ENCODE measurements around the gene NHERF2.

DNA sequence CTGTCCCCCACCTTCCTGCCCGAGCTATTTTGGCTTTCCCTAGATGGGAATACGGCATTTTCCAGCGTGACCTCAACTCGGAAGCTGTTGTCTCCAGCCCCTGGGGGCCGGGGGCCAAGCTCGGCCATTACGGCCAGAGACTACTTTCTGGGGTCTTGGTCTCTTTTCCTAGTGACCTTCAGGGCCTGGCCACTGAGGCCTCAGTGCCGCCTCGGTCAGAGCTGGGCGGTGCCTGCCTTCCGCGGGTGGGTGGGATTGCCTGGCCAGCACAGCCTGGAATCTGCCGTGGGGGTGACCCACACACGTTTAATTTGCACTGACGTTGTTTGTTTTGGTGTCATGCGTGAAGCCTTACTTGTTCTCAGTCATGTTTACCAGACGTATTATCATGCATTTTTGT is 50.3 kb downstream of the NHERF2 start:
- TF ChIP-seq, protein P1, sequence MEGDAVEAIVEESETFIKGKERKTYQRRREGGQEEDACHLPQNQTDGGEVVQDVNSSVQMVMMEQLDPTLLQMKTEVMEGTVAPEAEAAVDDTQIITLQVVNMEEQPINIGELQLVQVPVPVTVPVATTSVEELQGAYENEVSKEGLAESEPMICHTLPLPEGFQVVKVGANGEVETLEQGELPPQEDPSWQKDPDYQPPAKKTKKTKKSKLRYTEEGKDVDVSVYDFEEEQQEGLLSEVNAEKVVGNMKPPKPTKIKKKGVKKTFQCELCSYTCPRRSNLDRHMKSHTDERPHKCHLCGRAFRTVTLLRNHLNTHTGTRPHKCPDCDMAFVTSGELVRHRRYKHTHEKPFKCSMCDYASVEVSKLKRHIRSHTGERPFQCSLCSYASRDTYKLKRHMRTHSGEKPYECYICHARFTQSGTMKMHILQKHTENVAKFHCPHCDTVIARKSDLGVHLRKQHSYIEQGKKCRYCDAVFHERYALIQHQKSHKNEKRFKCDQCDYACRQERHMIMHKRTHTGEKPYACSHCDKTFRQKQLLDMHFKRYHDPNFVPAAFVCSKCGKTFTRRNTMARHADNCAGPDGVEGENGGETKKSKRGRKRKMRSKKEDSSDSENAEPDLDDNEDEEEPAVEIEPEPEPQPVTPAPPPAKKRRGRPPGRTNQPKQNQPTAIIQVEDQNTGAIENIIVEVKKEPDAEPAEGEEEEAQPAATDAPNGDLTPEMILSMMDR (IDR thresholded peaks at IDR 0.05) = no peak
- no peak for TF ChIP-seq EZH2 (IDR thresholded peaks at IDR 0.05)
